GM10266 (cell line): Measurements from ENCODE around the gene MSLN.

ENCODE experiments used
- DNase-seq: peaks from one replicate; pipeline ENCODE4 v3.0.0; 2012; ENCODE audit errors: extremely low spot score
- CTCF ChIP-seq: IDR thresholded peaks from 2 replicates; pipeline ENCODE4 v1.5.1; 2012; ENCODE audit warnings: mild to moderate bottlenecking, low read depth; ENCODE audit not compliant: control insufficient read depth, insufficient read depth; ENCODE audit errors: missing control alignments

Gene MSLN

GRCh38 chr16:787978-788398, 27.5 kb downstream of the MSLN start, which contains the start of gene RPUSD1:
Gene RPUSD1 (minus strand): TSS chr16:788381. CDS start chr16:787737, 644 bp downstream.
- DNase-seq: no peak
- no peak for TF ChIP-seq CTCF

- DNase-seq: peak; percentile 100
- TF ChIP-seq CTCF: no peak
Measured at GRCh38 chr16:788399-789126, 28.0 kb downstream of the MSLN start, which contains the start of gene CHTF18. Gene CHTF18 (plus strand): TSS chr16:788620. CDS start chr16:788685, 65 bp downstream.

DNA sequence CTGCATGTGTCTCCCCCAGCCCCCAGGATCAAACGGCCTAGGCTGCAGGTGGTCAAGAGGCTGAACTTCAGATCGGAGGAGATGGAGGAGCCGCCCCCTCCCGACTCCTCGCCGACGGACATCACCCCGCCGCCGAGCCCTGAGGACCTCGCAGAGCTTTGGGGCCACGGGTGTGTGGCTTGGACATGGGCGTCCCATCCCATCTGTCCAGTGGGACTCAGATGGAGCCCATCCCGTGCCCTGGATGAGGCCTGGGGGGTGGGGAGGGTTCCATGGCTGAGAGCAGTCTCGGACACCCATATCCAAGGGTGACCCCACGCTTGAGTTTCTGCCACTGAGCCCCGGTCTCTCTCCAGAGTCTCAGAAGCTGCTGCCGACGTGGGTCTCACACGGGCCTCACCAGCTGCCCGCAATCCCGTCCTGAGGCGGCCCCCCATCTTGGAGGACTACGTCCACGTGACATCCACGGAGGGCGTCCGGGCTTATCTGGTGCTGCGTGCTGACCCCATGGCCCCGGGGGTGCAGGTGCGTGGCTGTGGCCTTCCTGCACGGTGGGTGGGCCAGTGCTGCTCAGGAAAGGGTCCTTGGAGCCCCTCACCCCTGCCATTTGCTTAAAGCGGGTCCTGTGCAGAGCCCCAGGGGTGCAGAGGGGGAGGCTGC, 28.8 kb downstream of the MSLN start:
- no peak for TF ChIP-seq CTCF
- no peak for DNase-seq

GRCh38 chr16:790086-790485, 29.6 kb downstream of the MSLN start:
- no peak for TF ChIP-seq CTCF
- DNase-seq: no peak

- no peak for TF ChIP-seq CTCF
- no peak for DNase-seq
Measured at GRCh38 chr16:791131-791530, 30.6 kb downstream of the MSLN start.

DNA sequence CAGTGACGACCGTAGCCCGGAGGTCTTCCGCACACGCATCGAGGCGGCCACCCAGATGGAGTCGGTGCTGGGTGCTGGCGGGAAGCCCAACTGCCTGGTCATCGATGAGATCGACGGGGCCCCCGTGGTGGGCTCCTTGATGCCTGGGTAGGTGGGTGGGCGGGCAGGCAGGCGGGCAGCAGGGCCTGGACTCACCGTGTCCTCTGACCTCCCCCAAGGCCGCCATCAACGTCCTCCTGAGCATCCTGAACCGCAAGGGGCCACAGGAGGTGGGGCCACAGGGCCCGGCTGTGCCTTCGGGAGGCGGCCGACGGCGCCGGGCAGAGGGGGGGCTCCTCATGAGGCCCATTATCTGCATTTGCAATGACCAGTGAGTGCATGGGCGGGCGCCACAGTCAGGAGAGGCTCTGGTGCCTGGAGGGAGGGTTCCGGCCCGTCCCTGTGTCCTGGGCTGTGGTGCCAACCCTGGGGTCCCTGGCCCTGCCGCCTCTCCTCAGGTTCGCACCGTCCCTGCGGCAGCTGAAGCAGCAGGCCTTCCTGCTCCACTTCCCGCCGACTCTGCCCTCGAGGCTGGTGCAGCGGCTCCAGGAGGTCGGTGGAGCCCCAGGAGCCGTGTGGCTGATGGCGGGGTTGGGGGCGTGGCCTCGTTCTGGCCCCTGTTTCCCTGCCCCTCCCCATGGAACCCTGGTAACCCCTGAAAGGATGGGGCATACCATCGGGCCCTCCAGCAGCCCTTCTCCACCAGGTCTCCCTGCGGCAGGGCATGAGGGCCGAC, 31.9 kb downstream of the MSLN start:
- TF ChIP-seq CTCF: no peak
- DNase-seq: no peak
